Endothelial cell of hepatic sinusoid (primary cell): ENCODE results near the gene TOM1L2.

Experiments
- in situ Hi-C: cut with HindIII; loops from 2 replicates; pipeline ENCODE4 v1.10.0; 2017; ENCODE audit warnings: low sequenced_read_pairs

The TOM1L2 gene

DNA sequence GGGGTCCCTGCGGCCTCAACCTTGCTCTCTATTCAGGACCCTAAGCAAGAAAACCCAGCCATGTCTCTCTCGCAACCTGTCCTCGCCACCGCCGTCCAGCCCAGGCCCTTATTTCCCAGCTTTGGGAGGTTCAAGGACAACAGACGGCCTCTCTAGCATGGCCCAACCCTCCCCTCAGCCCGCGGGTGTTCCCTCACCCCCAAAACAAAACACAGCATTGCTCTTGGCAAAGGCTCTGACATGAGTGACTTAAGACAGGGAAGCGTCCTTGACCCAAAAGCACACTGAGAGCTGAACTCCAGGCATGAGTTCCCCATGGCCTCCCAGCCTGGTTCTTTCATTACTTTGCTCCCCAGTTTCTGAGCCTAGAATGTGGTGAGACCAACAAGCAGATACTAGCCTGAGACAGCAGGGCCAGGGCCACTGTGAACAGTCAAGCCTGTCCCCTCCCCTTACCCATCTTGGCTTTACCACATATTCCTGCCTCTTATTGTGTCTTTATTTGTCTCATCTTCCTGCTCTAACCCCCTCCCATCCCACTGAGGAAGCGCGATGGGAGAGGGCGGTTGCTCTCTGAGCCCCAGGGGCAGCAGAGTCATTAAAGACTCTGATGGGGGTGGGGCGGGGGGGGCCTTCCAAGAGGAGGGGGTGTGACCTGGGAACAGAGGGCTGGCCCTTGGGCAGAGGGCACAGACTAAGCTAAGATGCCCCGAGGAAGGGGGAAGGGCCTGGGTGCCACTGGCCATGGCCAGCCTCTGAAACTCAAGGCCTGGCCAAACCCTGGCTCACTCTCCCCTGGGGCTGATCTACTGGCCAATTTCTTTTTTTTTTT, 147.2 kb downstream of the TOM1L2 start:
- in situ Hi-C loops = loop anchor here (10.0 kb wide), 1 partner anchor 150 kb away; no protein-coding TSS in a partner anchor

- in situ Hi-C loops = loop anchor here (10.0 kb wide), 1 partner anchor 149 kb away; no protein-coding TSS in a partner anchor
These were observed 147.9 kb downstream of the TOM1L2 start for GRCh38 chr17:17824119-17824782.

DNA sequence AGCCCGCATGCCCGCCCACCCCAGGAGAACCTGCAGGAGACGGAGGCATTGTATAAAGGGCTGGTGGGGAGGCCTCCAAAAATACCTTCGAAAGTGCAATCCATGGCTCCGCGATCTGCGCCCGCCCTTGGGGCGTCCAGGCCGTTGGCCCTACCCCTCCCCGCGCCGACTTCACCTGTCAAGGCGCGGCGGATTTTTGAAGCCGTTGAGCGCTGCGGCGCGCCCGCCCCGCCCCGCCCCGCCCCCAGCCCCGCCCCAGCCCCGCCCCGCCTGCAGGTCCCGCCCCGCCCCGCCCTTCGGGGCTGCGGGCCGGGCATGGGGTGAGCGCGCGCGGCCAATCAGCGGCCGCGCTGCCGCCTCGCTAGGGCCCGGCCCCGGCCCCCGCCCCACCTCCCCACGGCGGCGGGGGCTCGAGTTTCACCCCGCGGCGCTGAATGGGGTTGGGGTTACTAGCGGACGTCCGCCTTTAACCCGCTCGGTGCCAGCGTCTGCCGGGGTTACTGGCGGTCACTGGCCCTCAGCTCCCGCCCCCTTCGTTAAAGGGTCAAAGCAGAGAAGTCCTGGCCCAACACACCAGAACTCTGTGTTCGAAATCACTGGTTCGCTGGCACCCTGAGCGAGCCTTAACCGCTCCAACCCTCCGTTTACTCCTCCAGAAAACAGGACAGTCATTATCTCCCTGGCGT, 148.6 kb downstream of the TOM1L2 start:
- in situ Hi-C loops = loop anchor here (10.0 kb wide), 1 partner anchor 149 kb away; no protein-coding TSS in a partner anchor

- in situ Hi-C loops = loop anchor here (10.0 kb wide), 1 partner anchor 148 kb away; no protein-coding TSS in a partner anchor
These were observed 149.6 kb downstream of the TOM1L2 start for GRCh38 chr17:17822616-17823015.

DNA sequence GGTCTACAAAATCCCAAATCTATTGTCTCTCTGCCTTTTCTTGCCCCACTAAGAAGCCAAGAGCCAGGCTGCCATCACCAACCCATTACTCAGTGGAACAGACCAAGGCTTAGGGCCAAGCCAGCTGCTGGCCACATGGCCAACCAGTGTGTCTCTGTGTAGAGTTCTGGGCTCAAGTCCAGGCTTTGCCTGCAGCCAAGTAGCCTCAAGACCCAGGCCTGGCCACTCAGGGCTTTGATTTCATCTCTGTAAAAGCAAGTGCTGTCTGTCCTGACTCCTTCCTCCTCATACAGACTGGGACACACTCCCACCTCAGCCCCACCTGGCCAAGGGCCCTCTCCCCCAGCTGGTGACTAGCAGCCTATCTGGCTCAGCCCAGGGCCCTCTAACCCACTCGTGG, 150.0 kb downstream of the TOM1L2 start:
- in situ Hi-C loops = loop anchor here (10.0 kb wide), 1 partner anchor 147 kb away; no protein-coding TSS in a partner anchor

DNA sequence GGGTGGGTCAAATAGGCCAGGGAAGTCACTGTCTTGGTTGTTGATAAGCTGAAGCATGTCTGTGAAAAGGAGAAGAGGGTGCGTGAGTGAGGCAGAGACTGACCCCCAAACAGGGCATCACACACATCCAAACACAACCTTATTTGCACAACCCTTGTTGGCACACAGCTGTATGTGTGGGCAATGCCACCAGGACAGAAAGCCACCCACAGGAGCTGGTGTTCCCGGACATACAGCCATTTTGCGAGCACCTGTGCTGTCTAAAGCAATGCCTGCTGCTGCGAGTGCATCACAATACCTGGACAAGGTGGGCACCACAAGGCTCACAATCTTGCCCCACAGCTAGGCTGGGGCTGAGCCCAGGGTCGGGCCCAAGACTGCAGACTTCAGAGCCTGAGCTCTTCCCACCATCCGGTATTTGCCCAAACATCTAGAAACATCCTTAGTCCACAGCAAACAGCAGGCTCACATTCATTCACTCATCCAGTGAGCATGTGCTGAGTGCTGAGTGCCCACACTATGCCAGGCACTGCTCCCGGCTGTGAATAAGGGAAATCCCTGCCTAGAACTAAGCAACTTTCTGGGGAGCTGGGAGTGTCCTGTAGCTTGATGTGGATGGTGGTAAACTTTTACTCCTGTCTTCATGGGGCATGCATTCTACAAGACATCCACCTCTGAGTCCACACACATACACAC, 151.6 kb downstream of the TOM1L2 start:
- in situ Hi-C loops = loop anchor here (10.0 kb wide), 1 partner anchor 146 kb away; no protein-coding TSS in a partner anchor

- in situ Hi-C loops = loop anchor here (10.0 kb wide), 1 partner anchor 145 kb away; no protein-coding TSS in a partner anchor
These were observed 152.2 kb downstream of the TOM1L2 start for GRCh38 chr17:17820046-17820445.

- in situ Hi-C loops = no loop called here
These were observed 152.6 kb downstream of the TOM1L2 start for GRCh38 chr17:17819561-17819995.

DNA sequence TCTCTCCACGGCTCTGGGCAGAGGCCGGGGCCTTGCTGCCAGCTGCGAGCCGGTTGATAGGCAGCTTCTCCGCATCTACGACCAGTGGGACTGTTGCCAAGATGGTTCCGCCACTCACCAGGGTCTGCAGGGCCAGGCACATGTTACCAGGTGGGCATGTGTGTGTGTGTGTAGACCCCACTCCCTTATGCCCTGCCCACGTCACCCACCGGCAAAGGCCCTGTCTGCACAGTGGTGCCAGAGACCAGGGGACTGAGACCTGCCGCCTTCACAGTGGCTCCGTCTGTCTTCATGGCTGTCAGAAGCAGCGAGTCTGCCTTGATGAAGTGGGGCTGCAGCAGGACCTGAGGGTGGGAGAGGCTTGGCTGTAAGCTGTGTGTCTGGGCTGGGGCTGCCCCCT, 153.1 kb downstream of the TOM1L2 start:
- in situ Hi-C loops = no loop called here

GRCh38 chr17:17818088-17818526, 154.1 kb downstream of the TOM1L2 start:
- in situ Hi-C loops = no loop called here

DNA sequence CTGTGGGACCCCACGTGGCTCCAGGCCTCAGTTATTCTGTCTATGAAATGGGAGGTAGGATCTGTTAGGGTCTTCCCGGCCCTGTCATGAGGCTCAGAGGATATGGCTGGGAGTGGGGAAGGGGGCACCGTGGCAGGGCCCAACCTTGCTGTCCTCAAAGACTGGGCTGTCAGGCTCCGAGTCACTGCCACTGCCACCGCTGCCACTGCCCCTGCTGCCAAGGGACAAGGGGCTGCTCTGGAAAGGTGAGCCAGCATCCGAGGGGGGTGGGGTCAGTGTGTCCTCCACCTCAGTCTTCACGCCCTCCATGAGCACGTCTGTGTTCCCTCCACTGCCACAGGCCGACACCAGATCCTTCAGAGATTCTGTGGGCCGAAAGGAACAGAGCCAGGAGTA, 154.7 kb downstream of the TOM1L2 start:
- in situ Hi-C loops = no loop called here

GRCh38 chr17:17816831-17817551, 155.2 kb downstream of the TOM1L2 start:
- in situ Hi-C loops = no loop called here

GRCh38 chr17:17816240-17816814, 155.9 kb downstream of the TOM1L2 start:
- in situ Hi-C loops = no loop called here

DNA sequence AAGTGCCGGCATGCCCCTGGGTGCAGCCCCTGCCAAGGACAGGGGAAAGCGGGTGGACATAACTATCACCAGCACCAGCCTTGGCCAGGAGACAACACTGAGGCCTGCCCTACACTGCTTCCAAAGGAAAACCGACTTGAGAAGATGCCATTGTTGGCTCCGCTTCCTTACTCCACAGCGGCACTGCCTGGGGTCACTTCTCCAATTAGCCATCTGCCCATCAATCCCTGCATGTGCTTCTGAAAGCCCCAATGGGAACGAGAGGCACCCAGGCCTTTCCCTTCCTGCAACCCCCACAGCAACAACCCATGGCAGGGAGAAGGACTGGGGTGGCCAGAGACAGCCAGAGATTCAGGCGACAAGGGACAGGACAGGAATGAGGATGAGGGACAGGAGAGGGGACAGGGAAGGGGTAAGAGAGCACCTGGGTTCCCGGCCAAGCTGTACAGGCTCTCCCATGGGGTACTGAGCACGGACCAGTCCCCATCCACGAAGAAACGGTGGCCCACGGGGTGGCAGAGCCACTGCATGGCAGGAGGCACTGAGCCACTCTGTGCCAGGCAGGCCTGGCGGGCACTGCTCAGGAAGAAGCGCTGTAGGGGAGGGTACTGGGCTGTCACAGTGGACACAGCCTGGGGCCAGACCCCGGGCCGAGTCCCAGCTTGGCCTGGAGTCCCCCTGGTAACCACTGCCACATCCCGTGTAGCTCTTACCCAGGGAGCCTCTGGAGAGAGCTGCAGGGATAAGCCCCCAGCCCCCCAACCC, 156.6 kb downstream of the TOM1L2 start:
- in situ Hi-C loops = no loop called here

DNA sequence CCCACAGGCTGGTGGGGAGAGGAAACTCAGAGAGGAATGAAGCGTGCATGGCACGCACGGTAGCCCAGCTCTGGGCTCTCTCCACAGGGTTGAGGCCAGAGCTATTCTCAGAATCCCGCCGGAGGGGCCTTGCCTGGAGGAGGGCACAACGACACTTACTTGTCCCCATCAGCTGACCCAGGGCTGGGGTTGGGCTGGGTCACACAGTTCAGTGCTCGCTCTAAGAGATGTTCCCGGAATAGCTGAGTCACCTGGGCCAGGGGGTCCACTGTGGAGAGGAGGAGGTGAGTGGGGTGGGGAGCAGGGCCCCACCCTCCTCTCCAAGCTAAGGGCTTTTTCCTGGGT, 157.2 kb downstream of the TOM1L2 start:
- in situ Hi-C loops = no loop called here

DNA sequence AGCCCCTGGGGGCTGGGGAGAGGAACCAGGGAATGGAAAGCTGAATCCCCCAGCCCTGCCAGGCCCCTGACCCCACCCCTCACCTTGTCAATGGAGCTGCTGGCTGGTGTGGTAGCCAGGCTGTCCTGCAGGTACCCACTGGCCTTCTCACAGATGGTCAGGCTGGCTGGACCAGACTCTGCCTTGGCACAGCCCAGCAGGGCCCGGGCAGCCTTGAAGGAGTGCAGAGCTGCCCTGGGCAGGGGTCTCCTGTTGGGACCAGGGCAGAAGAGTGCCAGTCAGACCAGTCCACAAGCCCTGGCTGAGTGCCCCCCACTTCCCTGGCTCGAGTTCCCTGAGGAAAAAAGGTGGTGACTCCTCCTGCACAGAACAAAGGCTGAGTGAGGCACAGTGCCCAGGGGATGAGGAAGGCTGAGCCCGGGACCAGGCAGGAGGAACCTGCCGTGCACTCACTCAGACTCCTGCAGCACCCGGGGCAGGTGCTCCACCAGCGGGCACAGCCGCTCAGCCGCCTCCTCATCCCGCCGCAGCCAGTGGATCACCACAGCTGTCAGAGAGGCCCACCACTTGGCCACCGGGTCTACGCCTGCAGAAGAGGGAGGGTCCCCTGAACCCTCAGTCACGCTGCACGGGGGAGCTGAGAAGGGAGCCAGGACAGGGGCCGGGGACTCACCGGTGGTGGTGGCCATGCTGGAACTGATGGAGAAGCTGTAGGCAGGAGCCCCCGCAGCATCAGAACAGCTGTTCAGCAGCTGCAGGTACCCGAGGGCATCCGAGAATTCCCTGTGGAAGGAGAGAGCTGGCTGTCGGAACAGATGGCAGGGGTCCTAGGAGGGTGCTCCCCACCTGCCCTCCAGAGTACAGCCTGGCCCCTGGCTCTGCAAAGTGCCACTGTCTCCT, 157.8 kb downstream of the TOM1L2 start:
- in situ Hi-C loops = loop anchor here (5.0 kb wide), 2 partner anchors 38 to 73 kb away; no protein-coding TSS in a partner anchor

DNA sequence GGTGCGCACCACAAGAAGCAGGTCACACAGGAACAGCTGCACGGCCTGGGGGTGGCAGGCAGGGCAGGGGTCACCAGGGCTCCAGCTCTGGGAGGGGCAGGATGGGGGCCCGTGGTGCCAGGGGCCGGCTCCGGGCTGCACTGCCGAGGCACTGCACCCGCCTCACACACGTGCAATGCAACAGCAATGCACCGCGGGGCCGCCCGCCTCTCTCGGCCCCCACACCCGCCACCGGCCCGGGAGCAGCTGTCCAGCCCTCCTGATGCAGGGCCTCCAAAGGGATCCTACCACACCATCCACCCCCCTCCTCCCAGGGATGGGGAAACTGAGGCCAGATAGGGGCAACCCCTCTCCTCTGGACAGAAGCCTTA, 158.5 kb downstream of the TOM1L2 start:
- in situ Hi-C loops = loop anchor here (5.0 kb wide), 2 partner anchors 39 to 74 kb away; no protein-coding TSS in a partner anchor
